Measurements from ENCODE around the gene SCUBE2. TPM values are rescaled to one million over a fixed set of nuclear protein-coding genes. Genes with fewer than 3 reads are reported as not detected.

The SCUBE2 gene
- total and polyA plus RNA-seq, 3 experiments from 2014 or later = 0.47 TPM; not detected in 2

DNA sequence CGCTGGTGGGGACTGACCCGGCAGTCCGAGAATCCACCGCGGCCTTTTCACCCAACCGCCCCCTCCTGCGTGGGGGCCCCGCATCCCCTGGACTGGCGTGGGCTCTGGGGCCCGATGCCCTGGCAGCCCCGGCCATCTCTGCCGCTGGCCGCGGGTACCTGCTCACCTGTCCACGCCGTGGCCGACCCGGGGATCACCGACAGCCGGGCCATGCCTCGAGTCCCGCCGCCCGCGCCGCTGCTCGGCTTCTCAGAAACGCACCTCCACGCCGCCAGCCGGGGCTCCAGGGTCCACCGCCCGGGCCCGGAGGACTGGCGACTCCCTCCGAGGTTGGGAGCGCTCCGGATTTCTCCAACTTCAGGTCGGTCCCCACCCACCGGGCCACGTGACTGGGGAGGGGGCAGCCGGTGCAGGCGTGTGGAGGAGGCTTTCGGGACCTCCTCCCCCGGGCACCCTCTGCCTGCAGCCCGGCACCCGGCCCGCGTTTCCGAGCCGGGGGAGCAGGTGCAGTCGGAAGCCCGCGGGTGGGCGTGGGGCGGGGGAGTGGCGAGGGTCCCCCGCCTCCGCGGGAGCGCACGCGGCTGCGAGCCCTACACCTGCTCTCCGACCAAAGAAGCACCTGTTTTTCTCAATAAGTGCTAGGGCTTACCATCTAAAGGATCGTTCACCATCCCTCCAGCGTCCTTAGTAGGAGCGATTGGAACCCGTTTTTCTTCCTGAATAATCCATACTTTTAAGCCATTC lies 87.0 kb downstream of the SCUBE2 start:
- H3K4me1 Mint-ChIP-seq = peaks cover 14 to 20% (median 18%) of the 10 kb centered on the region in 3 donors
- Histone ChIP-seq H3K9me3 (ENCODE audit: low read length) (no peaks in the 10 kb centered on the region), H3K36me3 (ENCODE audit: insufficient read depth, low read length) (no peaks in the 10 kb centered on the region), H3K4me1 (ENCODE audit: insufficient read depth, low read length) (peaks cover 12% of the 10 kb centered on the region), H3K4me3 (ENCODE audit: low read length) (peak overlapping the region; percentile 19), H3K27me3 (ENCODE audit: insufficient read depth, low read length, poor library complexity, severe bottlenecking) (peaks cover 17% of the 10 kb centered on the region), H3K27ac (ENCODE audit: low read depth, low read length) (no peak overlapping the region)
- H3K9me3 Mint-ChIP-seq = no peaks in the 10 kb centered on the region
- peak overlapping the region in 5 of 8 donors; percentile 0 to 51 (median 22) for H3K27ac Mint-ChIP-seq
- ChIA-PET CTCF (interaction anchor here (0.8 to 3.0 kb wide), 4 partner anchors 10 to 89 kb away, joined by 3 to 21 read pairs (median 4); no protein-coding TSS in a partner anchor), POLR2A (interaction anchor here (1.0 kb wide), 1 partner anchor 40 kb away, joined by 6 read pairs; the partner anchor contains the start of gene TMEM9B)
- peak overlapping the region; percentile 63 to 81 (median 67) for H3K4me3 Mint-ChIP-seq
- DNase-seq = peak in 4 of 5 donors; percentile 4 to 50 (median 20)
- peaks cover 0 to 2% (median 0%) of the 10 kb centered on the region in 3 donors for H3K36me3 Mint-ChIP-seq
- peaks cover 14 to 24% of the 10 kb centered on the region in 2 donors for H3K27me3 Mint-ChIP-seq

DNA sequence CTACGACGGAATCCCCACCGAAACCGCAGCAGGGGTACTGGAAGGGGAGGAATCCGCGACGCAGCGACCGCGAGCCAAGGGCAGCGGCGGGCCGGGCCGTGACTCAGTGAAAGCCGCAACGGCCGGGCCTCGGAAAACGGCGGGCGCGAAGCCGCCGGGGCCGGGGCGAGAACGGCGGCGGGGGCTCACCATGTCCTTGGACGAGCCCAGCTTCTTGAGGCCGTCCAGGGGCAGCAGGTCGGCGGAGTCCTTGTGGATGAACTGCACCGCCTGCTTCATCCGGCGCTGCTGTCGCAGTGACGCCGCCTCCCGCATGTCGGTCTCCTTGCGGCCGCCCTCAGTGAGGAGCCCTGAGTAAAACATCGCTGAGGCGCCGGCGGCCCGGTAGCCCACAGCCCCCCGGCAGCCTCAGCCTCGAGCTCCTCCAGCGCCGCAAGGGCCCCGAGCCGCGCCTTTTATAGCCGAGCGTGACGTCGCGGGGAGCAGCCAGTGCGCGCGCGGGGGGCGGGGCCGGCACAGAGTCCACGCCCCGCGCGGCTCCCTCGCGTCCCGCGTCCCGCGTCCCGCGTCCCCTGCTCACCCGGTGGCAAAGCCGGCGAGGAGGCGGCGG lies 87.7 kb downstream of the SCUBE2 start, which contains the start of gene NRIP3:
Gene NRIP3, minus strand, starts transcription at position 429 of the 610 bp plus-strand sequence. Its CDS starts 66 bp downstream, at position 363.
- H3K36me3 ChIP-seq (ENCODE audit: insufficient read depth, low read length) = no peaks in the 10 kb centered on the region
- ChIA-PET POLR2A (interaction anchor here (0.5 to 1.0 kb wide), 2 partner anchors 39 to 255 kb away, joined by 3 to 6 read pairs; partner anchors contain the start of gene TMEM9B), CTCF (interaction anchor here (0.8 to 1.1 kb wide), 3 partner anchors 11 to 89 kb away, joined by 3 to 5 read pairs (median 3); no protein-coding TSS in a partner anchor)
- Mint-ChIP-seq H3K36me3 (peaks cover 0 to 4% (median 4%) of the 10 kb centered on the region in 3 donors), H3K27ac (peak within 1 kb of the TSS; percentile 9 to 89 (median 55)), H3K4me1 (peaks cover 14 to 20% (median 18%) of the 10 kb centered on the region in 3 donors), H3K9me3 (no peaks in the 10 kb centered on the region), H3K4me3 (peak within 1 kb of the TSS; percentile 79 to 91 (median 83)), H3K27me3 (peaks cover 20 to 29% of the 10 kb centered on the region in 2 donors)
- peaks cover 12% of the 10 kb centered on the region for H3K4me1 ChIP-seq (ENCODE audit: insufficient read depth, low read length)
- no peaks in the 10 kb centered on the region for H3K9me3 ChIP-seq (ENCODE audit: low read length)
- H3K27ac ChIP-seq (ENCODE audit: low read depth, low read length) = no peak within 1 kb of the TSS
- peak; percentile 79 to 86 (median 83) for DNase-seq
- peak within 1 kb of the TSS; percentile 48 for H3K4me3 ChIP-seq (ENCODE audit: low read length)
- peaks cover 17% of the 10 kb centered on the region for H3K27me3 ChIP-seq (ENCODE audit: insufficient read depth, low read length, poor library complexity, severe bottlenecking)

DNA sequence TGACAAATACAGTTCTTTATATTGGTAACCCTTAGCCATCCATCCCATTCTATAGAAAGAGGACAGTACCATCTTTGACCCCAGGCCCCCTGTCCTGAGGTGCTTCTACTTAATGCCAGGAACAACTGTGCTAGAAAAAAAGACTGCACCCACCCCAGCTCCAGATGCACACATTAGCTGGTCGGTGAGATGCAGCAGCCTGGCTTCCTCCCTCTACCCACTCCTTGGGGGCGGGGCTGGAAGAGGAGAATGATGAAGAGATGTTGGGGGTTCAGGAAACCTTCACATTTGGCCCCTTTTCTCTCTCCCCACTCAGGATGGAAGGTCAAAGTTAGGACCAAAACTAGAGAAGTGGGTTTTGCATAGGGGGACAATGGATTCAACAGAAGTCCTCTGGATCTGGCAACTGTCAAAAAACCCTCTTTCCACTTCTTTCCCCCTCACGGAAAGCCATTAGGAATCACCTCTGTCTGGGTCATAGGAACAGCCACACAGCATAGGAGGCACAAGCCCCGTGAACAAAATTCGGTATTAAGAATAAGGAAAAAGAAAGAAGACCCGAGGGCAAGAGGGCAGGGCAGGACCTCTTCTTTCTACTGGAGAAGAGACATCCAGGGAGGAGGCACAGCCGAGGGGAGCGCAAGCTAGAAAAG lies 88.4 kb downstream of the SCUBE2 start:
- peaks cover 0 to 4% (median 4%) of the 10 kb centered on the region in 3 donors for H3K36me3 Mint-ChIP-seq
- ChIA-PET POLR2A (interaction anchor here (0.5 to 1.0 kb wide), 2 partner anchors 39 to 256 kb away, joined by 3 to 6 read pairs; partner anchors contain the start of gene TMEM9B), CTCF (interaction anchor here (1.0 to 1.1 kb wide), 3 partner anchors 13 to 88 kb away, joined by 3 to 5 read pairs (median 4); no protein-coding TSS in a partner anchor)
- Histone ChIP-seq H3K27ac (ENCODE audit: low read depth, low read length) (no peak overlapping the region), H3K4me1 (ENCODE audit: insufficient read depth, low read length) (peaks cover 12% of the 10 kb centered on the region), H3K36me3 (ENCODE audit: insufficient read depth, low read length) (no peaks in the 10 kb centered on the region), H3K4me3 (ENCODE audit: low read length) (peak overlapping the region; percentile 48), H3K27me3 (ENCODE audit: insufficient read depth, low read length, poor library complexity, severe bottlenecking) (peaks cover 17% of the 10 kb centered on the region), H3K9me3 (ENCODE audit: low read length) (no peaks in the 10 kb centered on the region)
- H3K4me3 Mint-ChIP-seq = peak overlapping the region; percentile 76 to 91 (median 83)
- H3K27me3 Mint-ChIP-seq = peaks cover 23 to 34% of the 10 kb centered on the region in 2 donors
- H3K4me1 Mint-ChIP-seq = peaks cover 14 to 20% (median 18%) of the 10 kb centered on the region in 3 donors
- no peak for DNase-seq
- H3K9me3 Mint-ChIP-seq = no peaks in the 10 kb centered on the region
- H3K27ac Mint-ChIP-seq = peak overlapping the region in 6 of 8 donors; percentile 9 to 89 (median 61)

DNA sequence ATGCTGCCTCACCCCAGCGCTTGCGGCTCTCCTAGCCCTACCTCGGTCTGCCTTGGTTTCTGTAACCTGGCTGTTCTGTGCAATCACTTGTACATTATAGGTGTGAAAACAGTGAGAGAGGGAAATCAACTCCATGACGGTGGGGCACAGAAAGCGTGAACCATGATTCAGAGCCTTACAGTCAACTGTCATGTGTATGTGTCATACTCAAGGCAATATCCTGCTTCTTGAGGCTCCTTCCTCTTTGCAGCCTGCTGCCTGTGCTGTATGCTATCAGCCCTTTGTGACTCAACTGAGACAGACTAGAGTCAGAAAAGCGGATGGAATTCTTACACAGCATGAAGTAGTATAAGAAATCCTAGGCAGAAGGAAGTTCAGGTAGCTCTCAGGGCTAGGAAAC lies 89.7 kb downstream of the SCUBE2 start:
- Mint-ChIP-seq H3K4me3 (peak overlapping the region in 1 of 7 donors; percentile 33), H3K9me3 (no peaks in the 10 kb centered on the region), H3K4me1 (peaks cover 14 to 20% (median 18%) of the 10 kb centered on the region in 3 donors), H3K27me3 (peaks cover 23 to 42% of the 10 kb centered on the region in 2 donors), H3K36me3 (peaks cover 0 to 4% (median 4%) of the 10 kb centered on the region in 3 donors), H3K27ac (no peak overlapping the region)
- Histone ChIP-seq H3K27ac (ENCODE audit: low read depth, low read length) (no peak overlapping the region), H3K9me3 (ENCODE audit: low read length) (no peaks in the 10 kb centered on the region), H3K4me3 (ENCODE audit: low read length) (no peak overlapping the region), H3K4me1 (ENCODE audit: insufficient read depth, low read length) (peaks cover 12% of the 10 kb centered on the region), H3K27me3 (ENCODE audit: insufficient read depth, low read length, poor library complexity, severe bottlenecking) (peaks cover 17% of the 10 kb centered on the region), H3K36me3 (ENCODE audit: insufficient read depth, low read length) (no peaks in the 10 kb centered on the region)
- DNase-seq = no peak
- ChIA-PET CTCF (interaction anchor here (1.0 kb wide), 1 partner anchor 14 kb away, joined by 4 read pairs; no protein-coding TSS in a partner anchor), POLR2A (no interaction called here)

DNA sequence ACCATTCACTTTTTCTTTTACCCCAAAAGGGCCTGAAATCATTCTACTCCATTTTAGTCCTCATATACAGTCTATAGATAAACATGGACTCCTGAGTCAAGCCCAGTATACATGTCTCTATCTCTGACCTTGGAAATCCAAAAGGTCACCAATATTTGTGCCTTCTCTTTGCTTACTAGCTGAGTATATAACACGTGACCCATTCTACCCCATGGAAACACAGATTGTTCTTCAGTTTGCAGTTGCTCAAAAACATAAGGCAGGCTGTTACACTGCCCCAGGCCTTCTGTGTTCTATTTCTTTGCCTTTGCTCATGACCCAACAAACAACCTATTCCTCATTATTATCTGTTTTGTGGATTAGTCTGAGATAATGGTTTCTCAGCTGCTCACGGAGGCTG lies 93.4 kb downstream of the SCUBE2 start:
- H3K4me3 ChIP-seq (ENCODE audit: low read length) = no peak overlapping the region
- peaks cover 5 to 7% (median 5%) of the 10 kb centered on the region in 3 donors for H3K4me1 Mint-ChIP-seq

DNA sequence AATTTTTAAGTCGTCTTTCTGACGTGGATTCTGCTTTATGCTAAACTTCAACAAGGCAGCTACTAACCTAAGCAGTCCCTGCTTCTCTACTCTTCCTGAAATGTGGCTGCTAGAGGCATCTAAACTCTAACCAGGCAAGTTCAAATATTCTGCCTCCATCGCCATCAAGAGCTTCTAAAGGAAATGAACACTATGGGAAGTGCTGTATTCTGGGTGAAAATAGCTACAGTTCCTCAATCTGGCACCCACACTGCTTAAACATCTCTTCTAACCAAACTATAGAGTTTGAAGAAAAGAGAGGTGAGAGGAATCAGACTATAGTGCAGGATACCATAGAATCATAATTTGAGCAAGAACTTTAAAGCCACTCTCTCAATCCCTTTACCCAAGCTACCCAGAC lies 93.9 kb downstream of the SCUBE2 start:
- peaks cover 0 to 2% (median 2%) of the 10 kb centered on the region in 3 donors for H3K4me1 Mint-ChIP-seq
- CTCF ChIA-PET = interaction anchor here (0.6 to 1.1 kb wide), 2 partner anchors 15 to 18 kb away, joined by 3 read pairs; no protein-coding TSS in a partner anchor
- no peaks in the 10 kb centered on the region for H3K9me3 Mint-ChIP-seq
- no peak overlapping the region for H3K27ac ChIP-seq (ENCODE audit: low read depth, low read length)
- peaks cover 21 to 39% of the 10 kb centered on the region in 2 donors for H3K27me3 Mint-ChIP-seq
- no peak overlapping the region for H3K4me3 Mint-ChIP-seq
- no peaks in the 10 kb centered on the region for H3K36me3 ChIP-seq (ENCODE audit: insufficient read depth, low read length)
- peaks cover under 1% of the 10 kb centered on the region for H3K4me1 ChIP-seq (ENCODE audit: insufficient read depth, low read length)
- H3K4me3 ChIP-seq (ENCODE audit: low read length) = no peak overlapping the region
- POLR2A ChIA-PET = no interaction called here
- H3K36me3 Mint-ChIP-seq = peaks cover 0 to 4% (median 3%) of the 10 kb centered on the region in 3 donors
- H3K27ac Mint-ChIP-seq = no peak overlapping the region
- peaks cover 17% of the 10 kb centered on the region for H3K27me3 ChIP-seq (ENCODE audit: insufficient read depth, low read length, poor library complexity, severe bottlenecking)
- H3K9me3 ChIP-seq (ENCODE audit: low read length) = no peaks in the 10 kb centered on the region
- no peak for DNase-seq

More for the DNA sequence above, 93.4 kb downstream of the SCUBE2 start:
- Histone ChIP-seq H3K36me3 (ENCODE audit: insufficient read depth, low read length) (no peaks in the 10 kb centered on the region), H3K27me3 (ENCODE audit: insufficient read depth, low read length, poor library complexity, severe bottlenecking) (peaks cover 17% of the 10 kb centered on the region), H3K27ac (ENCODE audit: low read depth, low read length) (no peak overlapping the region), H3K4me1 (ENCODE audit: insufficient read depth, low read length) (peaks cover 6% of the 10 kb centered on the region), H3K9me3 (ENCODE audit: low read length) (no peaks in the 10 kb centered on the region)
- POLR2A ChIA-PET = no interaction called here
- H3K36me3 Mint-ChIP-seq = peaks cover 0 to 4% (median 3%) of the 10 kb centered on the region in 3 donors
- no peak overlapping the region for H3K27ac Mint-ChIP-seq
- no peak for DNase-seq
- H3K9me3 Mint-ChIP-seq = no peaks in the 10 kb centered on the region
- CTCF ChIA-PET = interaction anchor here (0.6 to 1.1 kb wide), 2 partner anchors 15 to 18 kb away, joined by 3 read pairs; no protein-coding TSS in a partner anchor
- H3K4me3 Mint-ChIP-seq = no peak overlapping the region
- peaks cover 25 to 39% of the 10 kb centered on the region in 2 donors for H3K27me3 Mint-ChIP-seq

DNA sequence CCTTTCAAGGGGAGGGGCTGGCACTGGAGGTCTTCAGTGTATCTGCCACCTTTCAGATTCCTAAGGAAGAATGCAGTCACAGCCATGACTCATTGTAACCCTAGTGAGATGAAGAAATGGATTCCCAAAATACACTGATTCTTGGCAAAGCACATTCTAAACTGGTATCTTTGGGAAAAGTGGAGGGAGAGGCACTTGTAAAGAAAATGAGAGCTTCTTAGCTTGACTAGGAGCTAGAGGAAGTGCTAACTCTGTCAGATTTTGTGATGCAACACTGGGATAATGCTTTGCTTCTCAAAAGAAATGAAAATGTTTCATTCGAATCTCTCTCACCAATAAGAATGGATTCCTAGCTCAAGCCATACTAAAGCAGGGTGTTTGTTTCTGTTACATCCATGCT lies 101.9 kb downstream of the SCUBE2 start:
- H3K36me3 Mint-ChIP-seq = no peaks in the 10 kb centered on the region
- H3K27me3 Mint-ChIP-seq = peaks cover 7 to 19% of the 10 kb centered on the region in 2 donors
- H3K27me3 ChIP-seq (ENCODE audit: insufficient read depth, low read length, poor library complexity, severe bottlenecking) = no peaks in the 10 kb centered on the region
- ChIA-PET POLR2A (no interaction called here), CTCF (no interaction called here)
- H3K27ac Mint-ChIP-seq = no peak overlapping the region
- DNase-seq = no peak
- H3K4me3 ChIP-seq (ENCODE audit: low read length) = no peak overlapping the region
- H3K9me3 Mint-ChIP-seq = no peaks in the 10 kb centered on the region
- no peaks in the 10 kb centered on the region for H3K9me3 ChIP-seq (ENCODE audit: low read length)
- no peaks in the 10 kb centered on the region for H3K36me3 ChIP-seq (ENCODE audit: insufficient read depth, low read length)
- no peaks in the 10 kb centered on the region for H3K4me1 ChIP-seq (ENCODE audit: insufficient read depth, low read length)
- no peak overlapping the region for H3K27ac ChIP-seq (ENCODE audit: low read depth, low read length)
- H3K4me3 Mint-ChIP-seq = no peak overlapping the region
- no peaks in the 10 kb centered on the region for H3K4me1 Mint-ChIP-seq

Data from CD8-positive, alpha-beta memory T cell (primary cell).